Upper lobe of left lung (tissue), 6 donors: ENCODE results near the gene COL15A1. TPM values are rescaled to one million over a fixed set of nuclear protein-coding genes. Genes with fewer than 3 reads are reported as not detected.

Experiments
- ATAC-seq, 2 donors: fragments of 200-7000 bp; cut with Tn5 transposase; one replicate each; pipeline ENCODE4 v1.9.1; 2022; ENCODE audit warnings: mild to moderate bottlenecking in 2 of 2, moderate library complexity in 2 of 2; ENCODE audit not compliant: low FRiP score in 2 of 2
- DNase-seq, 2 donors: peaks; one replicate each; pipeline ENCODE4 v3.0.0-alpha.2; 2019 to 2020
- H3K27ac ChIP-seq, 4 donors: fragments of 200-600 bp; sonication (generic); one replicate each; pipeline ENCODE4 v1.5.1; 2016 to 2019
- H3K27me3 ChIP-seq, 4 donors: fragments of 200-600 bp; sonication (generic); one replicate each; pipeline ENCODE4 v1.5.1; 2017 to 2019
- H3K36me3 ChIP-seq, 4 donors: fragments of 200-600 bp; sonication (generic); one replicate each; pipeline ENCODE4 v1.5.1; 2016 to 2019
- H3K4me1 ChIP-seq, 4 donors: fragments of 200-600 bp; sonication (generic); one replicate each; pipeline ENCODE4 v1.5.1; 2018 to 2019
- H3K4me3 ChIP-seq, 4 donors: fragments of 200-600 bp; sonication (generic); one replicate each; pipeline ENCODE4 v1.5.1; 2017 to 2019; ENCODE audit warnings: mild to moderate bottlenecking in 2 of 4, moderate library complexity in 1 of 4
- H3K9me3 ChIP-seq, 4 donors: fragments of 200-600 bp; sonication (generic); one replicate each; pipeline ENCODE4 v1.5.1; 2018 to 2019
- EP300 ChIP-seq, 4 donors: sonication (generic); formaldehyde crosslinking; IDR thresholded peaks; one replicate each; pipeline ENCODE4 v1.5.1; 2017; ENCODE audit warnings: antibody characterized with exemption in 4 of 4, control low read depth in 2 of 4
- POLR2A ChIP-seq, 4 donors: fragments of 450-650 bp; IDR thresholded peaks; one replicate each; pipeline ENCODE4 v1.5.1; 2016 to 2017; ENCODE audit warnings: antibody characterized with exemption in 4 of 4, mild to moderate bottlenecking in 2 of 4
- POLR2AphosphoS5 ChIP-seq, 2 donors: sonication (generic); formaldehyde crosslinking; IDR thresholded peaks; one replicate each; pipeline ENCODE4 v1.5.1; 2017; ENCODE audit warnings: antibody characterized with exemption in 2 of 2
- WGBS, 2 donors: methylation state at CpG; one replicate each; pipeline ENCODE4 v1.1.5; 2017 to 2018; 5-methylcytosine and 5-hydroxymethylcytosine counted together
- total RNA-seq, 6 donors: library from RNA; depleted of rRNA in 4 of 6; stranded (reverse); fragments of >200 nt in 4 of 6; gene quantifications; one replicate each; pipeline versions ENCODE4 v1.1.0 to v1.2.1, GENCODE V29; 2016 to 2021
- TF ChIP-seq, protein P1 (sequence below), 6 experiments: fragments of 450-650 bp in 4 of 6; fragments of 200-600 bp in 2 of 6; sonication (generic) in 2 of 6; IDR thresholded peaks; one replicate each; pipeline ENCODE4 v1.5.1; 2016 to 2019; ENCODE audit warnings: antibody characterized with exemption in 6 of 6
- donor health status: DM: no; HTN: no; CAD: no; lungs with moderate emphysema.
- donor health status: DM: no; HTN: yes; CAD: no; lungs with severe emphysema.

COL15A1 gene
- total RNA-seq, 6 donors from 2014 or later, result 1.0 to 17.9 (median 2.7) TPM

DNA sequence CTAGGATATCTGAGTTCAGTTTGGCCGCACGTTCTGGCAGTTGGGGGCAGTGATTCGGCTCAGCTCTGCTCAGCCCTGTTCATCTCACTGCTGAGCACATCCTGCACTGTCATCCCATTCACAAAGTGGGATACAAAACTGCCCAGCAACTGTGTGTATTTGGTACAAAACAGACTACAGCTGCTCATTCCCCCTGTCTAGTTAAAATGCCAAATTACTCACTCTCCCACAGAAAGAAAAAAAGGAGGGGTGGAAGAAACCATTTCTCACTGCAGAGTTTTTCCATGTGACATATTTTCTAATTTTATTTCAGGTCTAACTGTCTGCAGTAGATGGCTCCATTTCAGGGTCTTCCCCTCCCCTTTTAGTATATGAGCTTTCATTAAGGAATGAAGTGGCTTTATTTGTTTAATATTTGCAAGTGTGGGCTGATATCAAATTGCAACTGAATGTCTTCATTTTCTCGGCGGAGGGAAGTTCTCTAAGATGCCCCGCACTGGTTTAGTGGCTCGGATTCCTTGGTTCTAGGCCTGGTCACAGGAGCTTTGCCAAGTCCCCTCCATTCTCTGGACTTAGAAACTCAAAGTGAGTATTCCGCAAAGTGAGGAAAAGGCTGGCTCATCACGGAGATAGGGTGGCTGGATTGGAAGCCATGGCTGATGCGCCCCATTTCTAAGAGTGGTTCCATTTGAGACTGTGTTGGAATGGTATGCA, 14.7 kb downstream of the COL15A1 start:
- Histone ChIP-seq H3K36me3 (no peaks in the 10 kb centered on the region), H3K4me1 (no peaks in the 10 kb centered on the region), H3K9me3 (peaks cover 0 to 4% (median 0%) of the 10 kb centered on the region in 4 donors), H3K27me3 (no peaks in the 10 kb centered on the region), H3K27ac (peak overlapping the region; percentile 18 to 43 (median 29)), H3K4me3 (no peak overlapping the region)
- ATAC-seq (peak; percentile 70 to 87), DNase-seq (no peak)
- TF ChIP-seq, protein P1, sequence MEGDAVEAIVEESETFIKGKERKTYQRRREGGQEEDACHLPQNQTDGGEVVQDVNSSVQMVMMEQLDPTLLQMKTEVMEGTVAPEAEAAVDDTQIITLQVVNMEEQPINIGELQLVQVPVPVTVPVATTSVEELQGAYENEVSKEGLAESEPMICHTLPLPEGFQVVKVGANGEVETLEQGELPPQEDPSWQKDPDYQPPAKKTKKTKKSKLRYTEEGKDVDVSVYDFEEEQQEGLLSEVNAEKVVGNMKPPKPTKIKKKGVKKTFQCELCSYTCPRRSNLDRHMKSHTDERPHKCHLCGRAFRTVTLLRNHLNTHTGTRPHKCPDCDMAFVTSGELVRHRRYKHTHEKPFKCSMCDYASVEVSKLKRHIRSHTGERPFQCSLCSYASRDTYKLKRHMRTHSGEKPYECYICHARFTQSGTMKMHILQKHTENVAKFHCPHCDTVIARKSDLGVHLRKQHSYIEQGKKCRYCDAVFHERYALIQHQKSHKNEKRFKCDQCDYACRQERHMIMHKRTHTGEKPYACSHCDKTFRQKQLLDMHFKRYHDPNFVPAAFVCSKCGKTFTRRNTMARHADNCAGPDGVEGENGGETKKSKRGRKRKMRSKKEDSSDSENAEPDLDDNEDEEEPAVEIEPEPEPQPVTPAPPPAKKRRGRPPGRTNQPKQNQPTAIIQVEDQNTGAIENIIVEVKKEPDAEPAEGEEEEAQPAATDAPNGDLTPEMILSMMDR (IDR thresholded peaks at IDR 0.05), result no peak
- no peak for TF ChIP-seq EP300 (IDR thresholded peaks at IDR 0.05)
- no peak for TF ChIP-seq POLR2AphosphoS5 (IDR thresholded peaks at IDR 0.05)
- no peak for TF ChIP-seq POLR2A (IDR thresholded peaks at IDR 0.05)
- 73 to 81% methylated on average over 10 of the region's 10 CpGs for WGBS, 2 donors

DNA sequence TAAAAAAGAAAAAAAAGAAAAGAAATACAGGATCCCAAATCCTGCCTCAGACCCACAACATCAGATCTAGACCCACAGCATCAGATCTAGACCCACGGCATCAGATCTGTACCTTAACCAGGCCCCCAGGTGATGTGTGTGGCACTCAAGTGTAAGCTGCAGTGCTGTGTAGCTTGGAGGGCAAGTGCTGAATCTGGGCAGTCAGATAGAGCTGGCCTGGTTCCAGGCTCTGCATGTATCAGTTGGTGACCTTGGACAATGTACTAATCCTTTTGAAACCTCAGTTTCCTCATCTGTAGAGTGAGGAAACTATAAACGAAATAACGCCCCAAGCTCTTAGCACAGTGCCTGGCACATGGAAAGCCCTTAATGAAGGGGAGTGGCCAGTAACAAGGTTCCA, 16.7 kb downstream of the COL15A1 start:
- Histone ChIP-seq H3K4me1 (peaks cover 0 to 4% (median 0%) of the 10 kb centered on the region in 4 donors), H3K9me3 (peaks cover 0 to 4% (median 0%) of the 10 kb centered on the region in 4 donors), H3K27me3 (no peaks in the 10 kb centered on the region), H3K4me3 (no peak overlapping the region), H3K36me3 (no peaks in the 10 kb centered on the region), H3K27ac (no peak overlapping the region)
- TF ChIP-seq POLR2A (IDR thresholded peaks at IDR 0.05), result no peak
- TF ChIP-seq, protein P1 (IDR thresholded peaks at IDR 0.05), result no peak
- TF ChIP-seq POLR2AphosphoS5 (IDR thresholded peaks at IDR 0.05), result no peak
- no peak for TF ChIP-seq EP300 (IDR thresholded peaks at IDR 0.05)
- DNase-seq, result no peak
- ATAC-seq, result no peak
- WGBS, 2 donors, result 84 to 87% methylated on average over 3 of the region's 3 CpGs

DNA sequence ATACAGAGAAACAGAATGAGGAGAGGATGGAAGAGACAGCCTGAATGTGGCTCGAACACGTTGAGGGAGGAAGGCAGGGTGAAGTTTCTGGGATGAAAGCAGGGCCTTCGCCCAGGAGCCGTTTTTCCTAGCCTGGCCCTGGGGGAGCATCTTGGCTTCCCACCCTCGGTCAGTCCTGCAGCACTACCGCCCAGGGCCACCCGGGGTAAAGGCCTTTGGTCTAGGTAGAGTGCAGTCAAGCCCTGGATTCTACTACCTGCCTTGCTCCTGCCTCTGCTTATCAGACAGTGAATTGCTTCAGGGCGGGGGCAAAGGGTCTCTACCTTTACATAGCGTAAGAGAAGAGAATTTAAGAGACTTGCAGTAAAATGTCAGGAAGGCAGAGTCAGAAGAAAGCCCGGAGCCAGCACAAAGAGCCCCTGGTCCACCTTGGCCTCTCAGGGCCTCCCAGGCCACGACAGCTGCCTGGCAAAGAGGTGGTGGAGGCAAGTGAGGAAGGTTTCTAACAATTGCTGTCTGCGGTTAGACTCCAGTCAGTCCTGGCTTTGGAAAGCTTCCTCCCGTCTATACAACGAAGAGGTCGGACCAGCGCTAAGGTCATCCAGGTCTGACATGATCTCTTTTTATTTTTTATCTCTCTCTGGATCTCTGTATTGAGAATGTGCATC, 17.9 kb downstream of the COL15A1 start:
- 79 to 80% methylated on average over 16 of the region's 16 CpGs for WGBS, 2 donors
- peak in 1 of 2 donors; percentile 9 for DNase-seq
- peaks cover 0 to 4% (median 0%) of the 10 kb centered on the region in 4 donors for H3K9me3 ChIP-seq

DNA sequence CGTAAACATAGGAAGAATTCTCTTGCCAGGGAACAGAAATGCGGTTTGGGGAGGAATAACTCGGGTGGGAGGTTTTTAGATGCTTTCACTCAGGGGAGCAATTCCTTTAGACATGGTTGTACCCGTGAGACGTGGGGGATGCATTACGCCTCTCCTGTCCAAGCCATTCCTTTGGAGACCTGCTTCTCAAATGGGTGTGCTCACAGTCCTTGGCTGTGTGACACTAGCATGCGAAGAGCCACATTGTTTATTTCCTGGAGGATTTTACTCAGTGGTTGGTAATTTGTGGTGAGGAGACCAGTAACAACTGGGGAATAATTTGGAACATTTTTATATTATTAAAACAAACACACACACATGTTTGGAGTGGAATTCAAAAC, 18.5 kb downstream of the COL15A1 start:
- Histone ChIP-seq H3K9me3 (peaks cover 0 to 3% (median 0%) of the 10 kb centered on the region in 4 donors), H3K27me3 (no peaks in the 10 kb centered on the region), H3K4me3 (no peak overlapping the region), H3K27ac (no peak overlapping the region), H3K36me3 (no peaks in the 10 kb centered on the region), H3K4me1 (peaks cover 0 to 4% (median 0%) of the 10 kb centered on the region in 4 donors)
- WGBS, 2 donors, result 63 to 65% methylated on average over 7 of the region's 7 CpGs
- peak in 1 of 2 donors; percentile 28 for ATAC-seq
- no peak for DNase-seq
- TF ChIP-seq POLR2AphosphoS5 (IDR thresholded peaks at IDR 0.05), result no peak
- TF ChIP-seq, protein P1 (IDR thresholded peaks at IDR 0.05), result no peak

More for the DNA sequence above, 17.9 kb downstream of the COL15A1 start:
- H3K4me3 ChIP-seq, result no peak overlapping the region
- H3K4me1 ChIP-seq, result peaks cover 0 to 4% (median 0%) of the 10 kb centered on the region in 4 donors
- H3K27ac ChIP-seq, result no peak overlapping the region
- H3K36me3 ChIP-seq, result no peaks in the 10 kb centered on the region
- TF ChIP-seq POLR2A (IDR thresholded peaks at IDR 0.05) (no peak), POLR2AphosphoS5 (IDR thresholded peaks at IDR 0.05) (no peak), EP300 (IDR thresholded peaks at IDR 0.05) (no peak)
- TF ChIP-seq, protein P1 (IDR thresholded peaks at IDR 0.05), result no peak
- no peaks in the 10 kb centered on the region for H3K27me3 ChIP-seq
- peak in 1 of 2 donors; percentile 3 for ATAC-seq
